B cell (primary cell): ENCODE results near the gene SH3YL1. TPM values are rescaled to one million over a fixed set of nuclear protein-coding genes. Genes with fewer than 3 reads are reported as not detected.

Source experiments
- ATAC-seq: fragments of 200-7000 bp; cut with Tn5 transposase; one replicate; pipeline ENCODE4 v1.10.0; 2021; ENCODE audit warnings: low read depth, mild to moderate bottlenecking, moderate number of reproducible peaks, moderate library complexity
- CTCF ChIA-PET: fragments of 350-600 bp; sonication (Branson Sonifier 250); formaldehyde crosslinking; loops from one replicate; lab custom pipeline; 2021; ENCODE audit warnings: antibody characterized with exemption, inconsistent platforms; lab: Charles Lee
- POLR2A ChIA-PET: fragments of 350-600 bp; sonication (Branson Sonifier 250); formaldehyde crosslinking; loops from one replicate; lab custom pipeline; 2021; ENCODE audit warnings: antibody characterized with exemption; lab: Charles Lee
- DNase-seq: peaks from one replicate; pipeline ENCODE4 v3.0.0; 2013
- H2AFZ ChIP-seq: 2 replicates; pipeline ENCODE4 v1.6.1; 2012; ENCODE audit warnings: mild to moderate bottlenecking, low read depth, low read length; ENCODE audit not compliant: insufficient read depth, poor library complexity, severe bottlenecking
- H3K27ac ChIP-seq, 2 donors: 1 replicate in 1 of 2; 2 replicates in 1 of 2; pipeline ENCODE4 v1.5.1; 2012 to 2013; ENCODE audit warnings: low read length in 2 of 2, mild to moderate bottlenecking in 2 of 2, moderate library complexity in 1 of 2
- H3K27me3 ChIP-seq, 4 experiments: fragments of 200-600 bp in 1 of 4; sonication (generic) in 1 of 4; replicated peaks in 1 of 4; 1 replicate in 2 of 4; 2 replicates in 2 of 4; pipeline versions ENCODE4 v1.6.1 to v1.7.0; 2013 to 2016; ENCODE audit warnings: low read length in 3 of 4, mild to moderate bottlenecking in 2 of 4, mixed read lengths in 1 of 4, moderate library complexity in 1 of 4; ENCODE audit not compliant: insufficient read depth in 4 of 4, control insufficient read depth in 3 of 4; ENCODE audit errors: control extremely low read depth in 1 of 4
- H3K36me3 ChIP-seq, 2 experiments: replicated peaks in 1 of 2; 1 replicate in 1 of 2; 2 replicates in 1 of 2; pipeline versions ENCODE4 v1.6.1 to v1.7.1; 2013; ENCODE audit warnings: low read length in 1 of 2; ENCODE audit not compliant: insufficient read depth in 2 of 2, control insufficient read depth in 1 of 2; ENCODE audit errors: control extremely low read depth in 1 of 2, extremely low read depth in 1 of 2
- H3K4me1 ChIP-seq, 2 donors: fragments of 200-600 bp in 1 of 2; sonication (generic) in 1 of 2; 1 replicate in 1 of 2; 2 replicates in 1 of 2; pipeline versions ENCODE4 v1.5.1 to v1.6.1; 2013 to 2017; ENCODE audit warnings: low read length in 2 of 2; ENCODE audit not compliant: control insufficient read depth in 2 of 2, insufficient read depth in 2 of 2
- H3K4me2 ChIP-seq: replicated peaks from 2 replicates; pipeline ENCODE3; 2012; ENCODE audit warnings: mild to moderate bottlenecking, low read depth, low read length; ENCODE audit not compliant: poor library complexity, severe bottlenecking
- H3K4me3 ChIP-seq, 5 experiments: fragments of 200-600 bp in 1 of 5; sonication (generic) in 1 of 5; 1 replicate in 3 of 5; 2 replicates in 2 of 5; pipeline versions ENCODE4 v1.5.1 to v1.7.0; 2011 to 2016; ENCODE audit warnings: low read length in 4 of 5, mild to moderate bottlenecking in 4 of 5, low read depth in 2 of 5, control low read depth in 1 of 5, moderate library complexity in 1 of 5; ENCODE audit not compliant: insufficient read depth in 1 of 5; ENCODE audit errors: control extremely low read depth in 1 of 5, extremely low read depth in 1 of 5
- H3K79me2 ChIP-seq: fragments of 200-600 bp; sonication (generic); one replicate; pipeline ENCODE4 v1.6.0; 2016; ENCODE audit warnings: low read length; ENCODE audit not compliant: control insufficient read depth, insufficient read depth
- H3K9ac ChIP-seq: fragments of 200-600 bp; sonication (generic); 2 replicates; pipeline ENCODE4 v1.6.1; 2017; ENCODE audit warnings: mild to moderate bottlenecking, low read length, moderate library complexity
- H3K9me3 ChIP-seq, 3 donors: one replicate each; pipeline versions ENCODE4 v1.6.1 to v1.7.1; 2013; ENCODE audit warnings: low read length in 2 of 3; ENCODE audit not compliant: control insufficient read depth in 2 of 3, insufficient read depth in 1 of 3; ENCODE audit errors: control extremely low read depth in 1 of 3
- H4K20me1 ChIP-seq: 2 replicates; pipeline ENCODE4 v1.6.0; 2012; ENCODE audit warnings: mild to moderate bottlenecking, low read length; ENCODE audit not compliant: insufficient read depth, control insufficient read depth, poor library complexity, severe bottlenecking
- H3K27ac Mint-ChIP-seq: one replicate; pipeline ENCODE4 v1.8.0; 2021; ENCODE audit warnings: mixed read lengths
- H3K27me3 Mint-ChIP-seq: one replicate; pipeline ENCODE4 v1.8.0; 2021; ENCODE audit warnings: mixed read lengths
- H3K4me1 Mint-ChIP-seq: one replicate; pipeline ENCODE4 v1.8.0; 2021; ENCODE audit warnings: mixed read lengths
- H3K4me3 Mint-ChIP-seq: one replicate; pipeline ENCODE4 v1.8.0; 2021; ENCODE audit warnings: mixed read lengths
- H3K9me3 Mint-ChIP-seq: one replicate; pipeline ENCODE4 v1.8.0; 2022; ENCODE audit warnings: mixed read lengths; ENCODE audit not compliant: insufficient read depth
- EZH2 ChIP-seq: IDR thresholded peaks from 2 replicates; pipeline ENCODE4 v1.6.1; 2012; ENCODE audit warnings: borderline replicate concordance, low read depth, mild to moderate bottlenecking, moderate library complexity, low read length; ENCODE audit not compliant: insufficient read depth, poor library complexity, severe bottlenecking
- WGBS: methylation state at CpG from one replicate; pipeline ENCODE4 v1.1.5; 2013; ENCODE audit warnings: missing lambda C conversion rate; ENCODE audit not compliant: insufficient coverage; 5-methylcytosine and 5-hydroxymethylcytosine counted together
- intact Hi-C: fragments of 100-400 bp; cut with micrococcal nuclease; formaldehyde crosslinking; loops from one replicate; pipeline ENCODE4 v1.10.0; 2022
- polyA plus RNA-seq: library from polyadenylated mRNA; depleted of rRNA; stranded (reverse); fragments of >200 nt; gene quantifications from 2 replicates; pipeline ENCODE4 v1.2.3, GENCODE V29; 2012
- total RNA-seq, 2 donors: library from RNA; stranded (reverse); fragments of 120-200 nt in 1 of 2; gene quantifications; 1 replicate in 1 of 2; 2 replicates in 1 of 2; pipeline versions ENCODE4 v1.2.3 to v1.2.4, GENCODE V29; 2013 to 2022
- TF ChIP-seq, protein P1 (sequence below): fragments of 200-600 bp; IDR thresholded peaks from one replicate; pipeline ENCODE4 v1.8.0; 2022; ENCODE audit warnings: antibody characterized with exemption, mild to moderate bottlenecking

Gene SH3YL1
- total and polyA plus RNA-seq, 2 donors (not counting 1 experiment from before 2014, with no cell fraction given) = 33.2 to 48.4 TPM

GRCh38 chr2:228115-228514, 35.7 kb downstream of the SH3YL1 start:
- Mint-ChIP-seq H3K4me1 (no peaks in the 10 kb centered on the region), H3K4me3 (no peak overlapping the region), H3K9me3 (no peaks in the 10 kb centered on the region), H3K27ac (no peak overlapping the region), H3K27me3 (no peaks in the 10 kb centered on the region)
- Histone ChIP-seq H3K9me3 (no peaks in the 10 kb centered on the region), H2AFZ (no peak overlapping the region), H3K4me3 (no peak overlapping the region), H4K20me1 (no peaks in the 10 kb centered on the region), H3K4me1 (no peaks in the 10 kb centered on the region), H3K4me2 (no peak overlapping the region), H3K36me3 (peaks cover 8 to 47% of the 10 kb centered on the region in 2 experiments), H3K27me3 (no peaks in the 10 kb centered on the region), H3K79me2 (no peaks in the 10 kb centered on the region), H3K27ac (no peak overlapping the region), H3K9ac (no peak overlapping the region)
- CTCF ChIA-PET = no interaction called here
- DNase-seq (no peak), ATAC-seq (no peak)
- POLR2A ChIA-PET = no interaction called here
- WGBS = 100% methylated on average over 7 of the region's 9 CpGs
- no peak for TF ChIP-seq EZH2
- TF ChIP-seq, protein P1, sequence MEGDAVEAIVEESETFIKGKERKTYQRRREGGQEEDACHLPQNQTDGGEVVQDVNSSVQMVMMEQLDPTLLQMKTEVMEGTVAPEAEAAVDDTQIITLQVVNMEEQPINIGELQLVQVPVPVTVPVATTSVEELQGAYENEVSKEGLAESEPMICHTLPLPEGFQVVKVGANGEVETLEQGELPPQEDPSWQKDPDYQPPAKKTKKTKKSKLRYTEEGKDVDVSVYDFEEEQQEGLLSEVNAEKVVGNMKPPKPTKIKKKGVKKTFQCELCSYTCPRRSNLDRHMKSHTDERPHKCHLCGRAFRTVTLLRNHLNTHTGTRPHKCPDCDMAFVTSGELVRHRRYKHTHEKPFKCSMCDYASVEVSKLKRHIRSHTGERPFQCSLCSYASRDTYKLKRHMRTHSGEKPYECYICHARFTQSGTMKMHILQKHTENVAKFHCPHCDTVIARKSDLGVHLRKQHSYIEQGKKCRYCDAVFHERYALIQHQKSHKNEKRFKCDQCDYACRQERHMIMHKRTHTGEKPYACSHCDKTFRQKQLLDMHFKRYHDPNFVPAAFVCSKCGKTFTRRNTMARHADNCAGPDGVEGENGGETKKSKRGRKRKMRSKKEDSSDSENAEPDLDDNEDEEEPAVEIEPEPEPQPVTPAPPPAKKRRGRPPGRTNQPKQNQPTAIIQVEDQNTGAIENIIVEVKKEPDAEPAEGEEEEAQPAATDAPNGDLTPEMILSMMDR = no peak
- intact Hi-C loops = no loop called here

- ChIA-PET CTCF (no interaction called here), POLR2A (no interaction called here)
- intact Hi-C loops = no loop called here
- ATAC-seq = no peak
- Histone ChIP-seq H2AFZ (no peak overlapping the region), H3K9ac (no peak overlapping the region), H3K4me2 (no peak overlapping the region), H3K27me3 (no peaks in the 10 kb centered on the region), H3K36me3 (peaks cover 2 to 38% of the 10 kb centered on the region in 2 experiments), H3K9me3 (no peaks in the 10 kb centered on the region), H3K4me1 (no peaks in the 10 kb centered on the region), H4K20me1 (no peaks in the 10 kb centered on the region), H3K79me2 (no peaks in the 10 kb centered on the region), H3K27ac (no peak overlapping the region), H3K4me3 (no peak overlapping the region)
- TF ChIP-seq, protein P1 = no peak
- no peak for TF ChIP-seq EZH2
- Mint-ChIP-seq H3K4me1 (no peaks in the 10 kb centered on the region), H3K4me3 (no peak overlapping the region), H3K27ac (no peak overlapping the region), H3K27me3 (no peaks in the 10 kb centered on the region), H3K9me3 (no peaks in the 10 kb centered on the region)
- WGBS = 96% methylated on average over 4 of the region's 6 CpGs
- DNase-seq = no peak
Measured at GRCh38 chr2:223971-224760, 39.7 kb downstream of the SH3YL1 start.
